ENCODE results near the gene CDC42BPB. TPM values are rescaled to one million over a fixed set of nuclear protein-coding genes. Genes with fewer than 3 reads are reported as not detected.

Gene CDC42BPB
- total RNA-seq, 1 experiment from 2014 or later: 96.9 TPM

GRCh38 chr14:102971836-102972606 lies 85.3 kb downstream of the CDC42BPB start:
- CTCF ChIA-PET: no interaction called here
- ATAC-seq (no peak), DNase-seq (ENCODE audit: low spot score) (no peak)
- H3K27ac Mint-ChIP-seq: no peak overlapping the region; the same call in 1 of the 2 replicates
- H3K36me3 Mint-ChIP-seq: peaks cover 66% of the 10 kb centered on the region
- H3K9me3 Mint-ChIP-seq: no peaks in the 10 kb centered on the region
- TF ChIP-seq NR3C1 (CRISPR knock-in tag; conservative IDR thresholded peaks at IDR 0.05; ENCODE audit: low read depth): no peak
- no peaks in the 10 kb centered on the region for H3K4me1 Mint-ChIP-seq
- no peak overlapping the region for H3K4me3 Mint-ChIP-seq
- H3K27me3 Mint-ChIP-seq (ENCODE audit: low read depth): no peaks in the 10 kb centered on the region
- POLR2A ChIA-PET: no interaction called here

GRCh38 chr14:102971314-102971713 lies 86.0 kb downstream of the CDC42BPB start:
- Mint-ChIP-seq H3K36me3 (peaks cover 72% of the 10 kb centered on the region), H3K27me3 (ENCODE audit: low read depth) (no peaks in the 10 kb centered on the region), H3K9me3 (no peaks in the 10 kb centered on the region), H3K4me1 (no peaks in the 10 kb centered on the region), H3K4me3 (no peak overlapping the region), H3K27ac (no peak overlapping the region)
- ChIA-PET POLR2A (no interaction called here), CTCF (no interaction called here)
- ATAC-seq (no peak), DNase-seq (ENCODE audit: low spot score) (no peak)
- TF ChIP-seq CREM (CRISPR knock-in tag; IDR thresholded peaks at IDR 0.05): no peak
- TF ChIP-seq, protein P1, sequence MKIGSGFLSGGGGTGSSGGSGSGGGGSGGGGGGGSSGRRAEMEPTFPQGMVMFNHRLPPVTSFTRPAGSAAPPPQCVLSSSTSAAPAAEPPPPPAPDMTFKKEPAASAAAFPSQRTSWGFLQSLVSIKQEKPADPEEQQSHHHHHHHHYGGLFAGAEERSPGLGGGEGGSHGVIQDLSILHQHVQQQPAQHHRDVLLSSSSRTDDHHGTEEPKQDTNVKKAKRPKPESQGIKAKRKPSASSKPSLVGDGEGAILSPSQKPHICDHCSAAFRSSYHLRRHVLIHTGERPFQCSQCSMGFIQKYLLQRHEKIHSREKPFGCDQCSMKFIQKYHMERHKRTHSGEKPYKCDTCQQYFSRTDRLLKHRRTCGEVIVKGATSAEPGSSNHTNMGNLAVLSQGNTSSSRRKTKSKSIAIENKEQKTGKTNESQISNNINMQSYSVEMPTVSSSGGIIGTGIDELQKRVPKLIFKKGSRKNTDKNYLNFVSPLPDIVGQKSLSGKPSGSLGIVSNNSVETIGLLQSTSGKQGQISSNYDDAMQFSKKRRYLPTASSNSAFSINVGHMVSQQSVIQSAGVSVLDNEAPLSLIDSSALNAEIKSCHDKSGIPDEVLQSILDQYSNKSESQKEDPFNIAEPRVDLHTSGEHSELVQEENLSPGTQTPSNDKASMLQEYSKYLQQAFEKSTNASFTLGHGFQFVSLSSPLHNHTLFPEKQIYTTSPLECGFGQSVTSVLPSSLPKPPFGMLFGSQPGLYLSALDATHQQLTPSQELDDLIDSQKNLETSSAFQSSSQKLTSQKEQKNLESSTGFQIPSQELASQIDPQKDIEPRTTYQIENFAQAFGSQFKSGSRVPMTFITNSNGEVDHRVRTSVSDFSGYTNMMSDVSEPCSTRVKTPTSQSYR (CRISPR knock-in tag; IDR thresholded peaks at IDR 0.05): no peak
- TF ChIP-seq, protein P2, sequence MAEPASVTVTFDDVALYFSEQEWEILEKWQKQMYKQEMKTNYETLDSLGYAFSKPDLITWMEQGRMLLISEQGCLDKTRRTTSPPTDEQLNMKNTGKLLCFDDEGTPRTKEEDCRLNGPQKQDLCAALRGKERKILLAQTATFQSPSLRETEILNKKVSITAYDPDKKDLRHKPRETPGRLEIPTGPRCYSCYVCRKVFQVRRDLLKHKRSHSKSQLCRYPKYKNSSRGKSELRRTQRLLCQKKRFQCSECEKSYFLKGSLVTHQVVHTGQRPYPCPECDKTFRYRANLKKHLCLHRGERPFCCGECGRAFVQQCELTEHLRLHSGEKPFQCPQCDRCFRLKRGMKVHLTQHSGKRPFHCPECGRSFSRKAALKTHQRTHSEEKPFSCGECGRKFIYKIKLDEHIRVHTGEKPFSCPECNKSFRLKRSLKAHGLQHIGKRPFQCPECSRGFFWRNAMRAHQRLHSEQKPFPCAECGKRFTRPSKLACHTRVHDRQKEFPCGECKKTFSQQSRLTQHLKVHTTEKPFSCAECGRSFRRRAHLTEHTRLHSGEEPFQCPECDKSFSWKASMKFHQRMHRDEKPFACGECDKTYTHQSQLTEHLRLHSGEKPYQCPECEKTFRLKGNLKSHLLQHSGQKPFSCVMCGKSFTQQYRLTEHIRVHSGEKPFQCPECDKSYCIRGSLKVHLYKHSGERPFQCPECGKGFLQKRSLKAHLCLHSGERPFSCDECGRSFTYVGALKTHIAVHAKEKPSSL (CRISPR knock-in tag; conservative IDR thresholded peaks at IDR 0.05): no peak
- no peak for TF ChIP-seq KAT7 (CRISPR knock-in tag; IDR thresholded peaks at IDR 0.05; ENCODE audit: borderline replicate concordance)
- TF ChIP-seq, protein P3, sequence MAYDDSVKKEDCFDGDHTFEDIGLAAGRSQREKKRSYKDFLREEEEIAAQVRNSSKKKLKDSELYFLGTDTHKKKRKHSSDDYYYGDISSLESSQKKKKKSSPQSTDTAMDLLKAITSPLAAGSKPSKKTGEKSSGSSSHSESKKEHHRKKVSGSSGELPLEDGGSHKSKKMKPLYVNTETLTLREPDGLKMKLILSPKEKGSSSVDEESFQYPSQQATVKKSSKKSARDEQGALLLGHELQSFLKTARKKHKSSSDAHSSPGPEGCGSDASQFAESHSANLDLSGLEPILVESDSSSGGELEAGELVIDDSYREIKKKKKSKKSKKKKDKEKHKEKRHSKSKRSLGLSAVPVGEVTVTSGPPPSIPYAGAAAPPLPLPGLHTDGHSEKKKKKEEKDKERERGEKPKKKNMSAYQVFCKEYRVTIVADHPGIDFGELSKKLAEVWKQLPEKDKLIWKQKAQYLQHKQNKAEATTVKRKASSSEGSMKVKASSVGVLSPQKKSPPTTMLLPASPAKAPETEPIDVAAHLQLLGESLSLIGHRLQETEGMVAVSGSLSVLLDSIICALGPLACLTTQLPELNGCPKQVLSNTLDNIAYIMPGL (CRISPR knock-in tag; IDR thresholded peaks at IDR 0.05): no peak
- TF ChIP-seq CDX4 (CRISPR knock-in tag; IDR thresholded peaks at IDR 0.05; ENCODE audit: borderline replicate concordance): no peak
- TF ChIP-seq SMAD4 (CRISPR knock-in tag; IDR thresholded peaks at IDR 0.05): no peak
- no peak for TF ChIP-seq ZNF121 (CRISPR knock-in tag; IDR thresholded peaks at IDR 0.05)
- TF ChIP-seq, protein P4, sequence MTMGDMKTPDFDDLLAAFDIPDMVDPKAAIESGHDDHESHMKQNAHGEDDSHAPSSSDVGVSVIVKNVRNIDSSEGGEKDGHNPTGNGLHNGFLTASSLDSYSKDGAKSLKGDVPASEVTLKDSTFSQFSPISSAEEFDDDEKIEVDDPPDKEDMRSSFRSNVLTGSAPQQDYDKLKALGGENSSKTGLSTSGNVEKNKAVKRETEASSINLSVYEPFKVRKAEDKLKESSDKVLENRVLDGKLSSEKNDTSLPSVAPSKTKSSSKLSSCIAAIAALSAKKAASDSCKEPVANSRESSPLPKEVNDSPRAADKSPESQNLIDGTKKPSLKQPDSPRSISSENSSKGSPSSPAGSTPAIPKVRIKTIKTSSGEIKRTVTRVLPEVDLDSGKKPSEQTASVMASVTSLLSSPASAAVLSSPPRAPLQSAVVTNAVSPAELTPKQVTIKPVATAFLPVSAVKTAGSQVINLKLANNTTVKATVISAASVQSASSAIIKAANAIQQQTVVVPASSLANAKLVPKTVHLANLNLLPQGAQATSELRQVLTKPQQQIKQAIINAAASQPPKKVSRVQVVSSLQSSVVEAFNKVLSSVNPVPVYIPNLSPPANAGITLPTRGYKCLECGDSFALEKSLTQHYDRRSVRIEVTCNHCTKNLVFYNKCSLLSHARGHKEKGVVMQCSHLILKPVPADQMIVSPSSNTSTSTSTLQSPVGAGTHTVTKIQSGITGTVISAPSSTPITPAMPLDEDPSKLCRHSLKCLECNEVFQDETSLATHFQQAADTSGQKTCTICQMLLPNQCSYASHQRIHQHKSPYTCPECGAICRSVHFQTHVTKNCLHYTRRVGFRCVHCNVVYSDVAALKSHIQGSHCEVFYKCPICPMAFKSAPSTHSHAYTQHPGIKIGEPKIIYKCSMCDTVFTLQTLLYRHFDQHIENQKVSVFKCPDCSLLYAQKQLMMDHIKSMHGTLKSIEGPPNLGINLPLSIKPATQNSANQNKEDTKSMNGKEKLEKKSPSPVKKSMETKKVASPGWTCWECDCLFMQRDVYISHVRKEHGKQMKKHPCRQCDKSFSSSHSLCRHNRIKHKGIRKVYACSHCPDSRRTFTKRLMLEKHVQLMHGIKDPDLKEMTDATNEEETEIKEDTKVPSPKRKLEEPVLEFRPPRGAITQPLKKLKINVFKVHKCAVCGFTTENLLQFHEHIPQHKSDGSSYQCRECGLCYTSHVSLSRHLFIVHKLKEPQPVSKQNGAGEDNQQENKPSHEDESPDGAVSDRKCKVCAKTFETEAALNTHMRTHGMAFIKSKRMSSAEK (CRISPR knock-in tag; IDR thresholded peaks at IDR 0.05; ENCODE audit: borderline replicate concordance): no peak
- TF ChIP-seq GTF2I (CRISPR knock-in tag; conservative IDR thresholded peaks at IDR 0.05): no peak

Data from WTC11 (cell line).